ENCODE results near the gene MAGI2.

- TF ChIP-seq POLR2A (IDR thresholded peaks at IDR 0.05; ENCODE audit: low read length) (no peak), GATA1 (IDR thresholded peaks at IDR 0.05; ENCODE audit: low read depth, low read length) (no peak)
Measured at GRCh38 chr7:78492146-78492545, 961.3 kb downstream of the MAGI2 start.
